ENCODE data around the gene GAS7.

DNA sequence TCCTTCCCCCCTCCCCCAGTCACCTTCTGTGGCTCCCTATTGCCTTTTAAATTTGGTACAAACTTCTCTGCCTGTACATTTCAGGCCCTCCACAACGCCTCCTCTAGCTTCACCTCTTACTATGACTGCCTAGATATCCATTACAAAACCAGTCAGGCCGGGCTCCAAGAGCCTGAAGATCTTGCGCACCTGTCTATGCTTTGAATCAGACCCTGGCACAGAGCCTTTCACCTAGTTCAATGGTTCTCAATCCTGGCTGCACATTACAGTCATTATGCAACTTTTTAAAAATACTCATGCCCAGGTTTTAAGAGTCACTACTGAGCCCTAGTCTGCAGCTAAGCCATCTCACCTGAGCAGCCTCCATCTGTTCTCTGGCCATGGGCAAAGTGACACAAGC lies 1.6 kb upstream of the GAS7 start:
- TF ChIP-seq ELF4 (IDR thresholded peaks at IDR 0.05) (no peak), ARNT (IDR thresholded peaks at IDR 0.05) (no peak), BHLHE40 (IDR thresholded peaks at IDR 0.05; ENCODE audit: borderline replicate concordance) (no peak), ZNF384 (IDR thresholded peaks at IDR 0.05) (no peak), L3MBTL2 (conservative IDR thresholded peaks at IDR 0.05) (no peak), SUZ12 (IDR thresholded peaks at IDR 0.05) (no peak), SP1 (IDR thresholded peaks at IDR 0.05) (no peak), FOXA1 (IDR thresholded peaks at IDR 0.05) (no peak), NFRKB (IDR thresholded peaks at IDR 0.05) (no peak), TARDBP (IDR thresholded peaks at IDR 0.05) (no peak), FOXM1 (IDR thresholded peaks at IDR 0.05; ENCODE audit: borderline replicate concordance) (no peak), HDGF (IDR thresholded peaks at IDR 0.05; ENCODE audit: borderline replicate concordance) (no peak), FOXK2 (IDR thresholded peaks at IDR 0.05) (no peak)
